GM23248 (cell line): ENCODE measurements around the gene PLEKHH3. TPM values are rescaled to one million over a fixed set of nuclear protein-coding genes. Genes with fewer than 3 reads are reported as not detected.

ENCODE experiments used
- DNase-seq: peaks from one replicate; pipeline ENCODE4 v3.0.0-alpha.2; 2015
- H2AFZ ChIP-seq: fragments of 200-600 bp; sonication (generic); 2 replicates; pipeline ENCODE4 v1.6.1; 2016; ENCODE audit warnings: antibody characterized with exemption
- H3F3A ChIP-seq: fragments of 200-600 bp; sonication (generic); 2 replicates; pipeline ENCODE4 v1.6.1; 2016; ENCODE audit warnings: mild to moderate bottlenecking, antibody characterized with exemption, mixed run types; ENCODE audit not compliant: insufficient read depth
- H3K27ac ChIP-seq: fragments of 200-600 bp; sonication (generic); 2 replicates; pipeline ENCODE4 v1.5.1; 2016; ENCODE audit warnings: mild to moderate bottlenecking
- H3K27me3 ChIP-seq: fragments of 200-600 bp; sonication (generic); replicated peaks from 2 replicates; pipeline ENCODE4 v1.6.1; 2016; ENCODE audit warnings: mild to moderate bottlenecking; ENCODE audit not compliant: insufficient read depth
- H3K36me3 ChIP-seq: fragments of 200-600 bp; sonication (generic); 2 replicates; pipeline ENCODE4 v1.6.1; 2016; ENCODE audit warnings: low read depth, mild to moderate bottlenecking
- H3K4me1 ChIP-seq: fragments of 200-600 bp; sonication (generic); 2 replicates; pipeline ENCODE4 v1.6.1; 2016; ENCODE audit warnings: mild to moderate bottlenecking; ENCODE audit not compliant: insufficient read depth
- H3K4me2 ChIP-seq: fragments of 200-600 bp; sonication (generic); one replicate; pipeline ENCODE4 v1.6.1; 2016; ENCODE audit warnings: mild to moderate bottlenecking; ENCODE audit not compliant: unreplicated experiment
- H3K4me3 ChIP-seq: fragments of 200-600 bp; sonication (generic); 2 replicates; pipeline ENCODE4 v1.5.1; 2016; ENCODE audit warnings: mild to moderate bottlenecking
- H3K79me2 ChIP-seq: fragments of 200-600 bp; sonication (generic); 2 replicates; pipeline ENCODE4 v1.6.1; 2016; ENCODE audit warnings: mild to moderate bottlenecking; ENCODE audit not compliant: insufficient read depth
- H3K9ac ChIP-seq: fragments of 200-600 bp; sonication (generic); 2 replicates; pipeline ENCODE4 v1.6.1; 2016; ENCODE audit warnings: mild to moderate bottlenecking
- H3K9me2 ChIP-seq: fragments of 200-600 bp; sonication (generic); 2 replicates; pipeline ENCODE4 v1.6.1; 2016; ENCODE audit warnings: mixed run types, mild to moderate bottlenecking, moderate library complexity; ENCODE audit not compliant: insufficient read depth
- H3K9me3 ChIP-seq: fragments of 200-600 bp; sonication (generic); one replicate; pipeline ENCODE4 v1.6.1; 2017; ENCODE audit warnings: low read depth
- H4K20me1 ChIP-seq: fragments of 200-600 bp; sonication (generic); 2 replicates; pipeline ENCODE4 v1.6.0; 2016; ENCODE audit not compliant: insufficient read depth
- EZH2 ChIP-seq: fragments of 200-600 bp; sonication (generic); IDR thresholded peaks from 2 replicates; pipeline ENCODE4 v1.6.1; 2018; ENCODE audit warnings: antibody characterized with exemption, mild to moderate bottlenecking; ENCODE audit not compliant: insufficient read depth, poor library complexity, severe bottlenecking
- EZH2phosphoT487 ChIP-seq: fragments of 200-600 bp; sonication (generic); IDR thresholded peaks from 2 replicates; pipeline ENCODE4 v1.6.1; 2018; ENCODE audit warnings: antibody characterized with exemption, moderate library complexity, mild to moderate bottlenecking, low read depth; ENCODE audit not compliant: insufficient read depth
- WGBS, 2 experiments: methylation state at CpG; one replicate each; pipeline ENCODE4 v1.1.6; 2015 to 2017; ENCODE audit warnings: low lambda C conversion rate in 2 of 2, low coverage in 1 of 2; ENCODE audit errors: missing lambda C conversion rate in 2 of 2; 5-methylcytosine and 5-hydroxymethylcytosine counted together
- in situ Hi-C: fragments of 300-500 bp; cut with MboI; formaldehyde crosslinking; loops from 2 replicates; pipeline ENCODE4 v1.15.0; 2020
- polyA plus RNA-seq: library from polyadenylated mRNA; unstranded; fragments of >200 nt; fragmentation: Nextera tagmentation; extraction: Ambion mirVana; gene quantifications from 2 replicates; pipeline ENCODE4 v1.2.1, GENCODE V29; 2016
- total RNA-seq: library from RNA; depleted of rRNA; stranded (reverse); fragments of >200 nt; shearing (Covaris generic); gene quantifications from 2 replicates; pipeline ENCODE4 v1.2.3, GENCODE V29; 2014

Gene PLEKHH3
- total and polyA plus RNA-seq, 2 experiments from 2014 or later, result 6.4 to 19.0 TPM

GRCh38 chr17:42685831-42686230 is 9.0 kb upstream of the PLEKHH3 start:
- Histone ChIP-seq H3K9ac (no peak overlapping the region), H3F3A (peaks cover 10% of the 10 kb centered on the region), H3K4me1 (0 out of 2 replicates have a peak, but pooled peaks cover 8% of the 10 kb centered on the region), H4K20me1 (no peaks in the 10 kb centered on the region), H3K4me3 (no peak overlapping the region), H3K9me3 (no peaks in the 10 kb centered on the region), H2AFZ (no peak overlapping the region), H3K27ac (no peak overlapping the region), H3K36me3 (no peaks in the 10 kb centered on the region), H3K9me2 (no peaks in the 10 kb centered on the region), H3K27me3 (no peaks in the 10 kb centered on the region), H3K79me2 (peaks cover 6% of the 10 kb centered on the region; the same call in 1 of the 2 replicates), H3K4me2 (no peak overlapping the region)
- in situ Hi-C loops, result no loop called here
- WGBS, 2 experiments, result 87 to 89% methylated on average over 14 of the region's 14 CpGs
- DNase-seq, result no peak
- TF ChIP-seq EZH2 (no peak), EZH2phosphoT487 (no peak)

DNA sequence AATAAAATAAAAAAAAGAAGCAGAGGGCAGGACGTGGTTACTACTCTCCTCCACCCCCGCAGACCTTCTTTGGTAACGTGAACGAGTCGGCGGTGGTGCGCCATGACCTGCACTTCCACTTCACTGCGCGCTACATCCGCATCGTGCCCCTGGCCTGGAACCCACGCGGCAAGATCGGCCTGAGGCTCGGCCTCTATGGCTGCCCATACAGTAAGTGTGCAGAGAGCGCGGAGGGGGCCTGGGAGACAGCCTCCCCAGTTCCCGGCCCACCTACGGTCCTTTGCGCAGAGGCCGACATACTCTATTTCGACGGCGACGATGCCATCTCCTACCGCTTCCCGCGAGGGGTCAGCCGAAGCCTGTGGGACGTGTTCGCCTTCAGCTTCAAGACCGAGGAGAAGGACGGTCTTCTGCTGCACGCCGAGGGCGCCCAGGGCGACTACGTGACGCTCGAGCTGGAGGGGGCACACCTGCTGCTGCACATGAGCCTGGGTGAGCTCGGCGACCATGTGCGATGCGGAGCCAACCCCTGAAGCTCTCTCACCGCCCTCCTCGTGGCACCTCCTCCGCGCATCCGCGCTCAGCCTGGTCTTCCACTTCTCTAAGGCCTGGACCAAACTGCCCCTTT is 8.2 kb upstream of the PLEKHH3 start:
- no peak for DNase-seq
- no peak overlapping the region for H3K4me2 ChIP-seq
- H3K27me3 ChIP-seq, result no peaks in the 10 kb centered on the region
- WGBS, 2 experiments, result 92 to 94% methylated on average over 43 to 50 of the region's 50 CpGs
- H2AFZ ChIP-seq, result no peak overlapping the region
- in situ Hi-C loops, result no loop called here
- H3K27ac ChIP-seq, result no peak overlapping the region
- H4K20me1 ChIP-seq, result no peaks in the 10 kb centered on the region
- H3K9me3 ChIP-seq, result no peaks in the 10 kb centered on the region
- TF ChIP-seq EZH2phosphoT487 (no peak), EZH2 (no peak)
- peaks cover 8% of the 10 kb centered on the region; the same call in 1 of the 2 replicates for H3K4me1 ChIP-seq
- H3K9ac ChIP-seq, result no peak overlapping the region
- H3K9me2 ChIP-seq, result no peaks in the 10 kb centered on the region
- H3K4me3 ChIP-seq, result no peak overlapping the region
- H3F3A ChIP-seq, result peaks cover 10% of the 10 kb centered on the region
- no peaks in the 10 kb centered on the region for H3K36me3 ChIP-seq
- H3K79me2 ChIP-seq, result peaks cover 6% of the 10 kb centered on the region; the same call in 1 of the 2 replicates

DNA sequence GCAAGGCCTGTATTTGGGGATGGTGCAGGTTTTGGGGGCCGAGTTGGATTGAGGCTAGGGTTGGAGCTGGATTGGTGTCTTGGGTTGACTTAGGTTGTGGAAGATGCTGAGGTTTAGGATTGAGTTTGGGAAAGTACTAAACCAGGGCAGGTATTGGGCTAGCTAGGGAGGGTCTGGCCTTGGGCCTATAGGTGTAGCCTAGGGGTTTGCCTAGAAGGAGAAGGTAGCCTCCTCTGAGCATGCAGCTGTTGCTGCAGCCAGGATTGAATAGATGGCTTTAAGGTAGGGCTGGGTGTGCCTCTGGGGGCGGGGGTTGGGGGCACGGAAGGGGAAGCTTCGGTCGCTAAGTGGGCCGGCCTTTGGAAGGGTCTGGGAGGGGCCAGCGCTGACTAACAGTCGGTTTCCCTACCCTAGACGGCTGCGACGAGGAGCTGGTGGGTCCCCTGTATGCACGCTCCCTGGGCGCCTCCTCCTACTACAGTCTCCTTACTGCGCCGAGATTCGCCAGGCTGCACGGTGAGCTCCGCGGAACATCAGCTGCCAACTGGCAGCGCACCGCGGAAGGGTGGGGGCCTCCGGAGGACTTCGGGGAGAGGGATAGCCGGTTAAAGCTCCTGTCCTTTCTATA is 6.7 kb upstream of the PLEKHH3 start:
- no peak for DNase-seq
- in situ Hi-C loops, result no loop called here
- Histone ChIP-seq H3F3A (peaks cover 14% of the 10 kb centered on the region), H3K9me3 (no peaks in the 10 kb centered on the region), H4K20me1 (no peaks in the 10 kb centered on the region), H2AFZ (no peak overlapping the region), H3K9ac (peak overlapping the region; percentile 74), H3K36me3 (no peaks in the 10 kb centered on the region), H3K4me3 (peak overlapping the region; percentile 79), H3K27me3 (no peaks in the 10 kb centered on the region), H3K4me1 (peaks cover 18% of the 10 kb centered on the region), H3K79me2 (peaks cover 6% of the 10 kb centered on the region; the same call in 1 of the 2 replicates), H3K4me2 (peak overlapping the region; percentile 71), H3K9me2 (no peaks in the 10 kb centered on the region), H3K27ac (no peak overlapping the region)
- 54 to 57% methylated on average over 17 to 25 of the region's 25 CpGs for WGBS, 2 experiments
- TF ChIP-seq EZH2phosphoT487, result no peak
- TF ChIP-seq EZH2, result no peak

DNA sequence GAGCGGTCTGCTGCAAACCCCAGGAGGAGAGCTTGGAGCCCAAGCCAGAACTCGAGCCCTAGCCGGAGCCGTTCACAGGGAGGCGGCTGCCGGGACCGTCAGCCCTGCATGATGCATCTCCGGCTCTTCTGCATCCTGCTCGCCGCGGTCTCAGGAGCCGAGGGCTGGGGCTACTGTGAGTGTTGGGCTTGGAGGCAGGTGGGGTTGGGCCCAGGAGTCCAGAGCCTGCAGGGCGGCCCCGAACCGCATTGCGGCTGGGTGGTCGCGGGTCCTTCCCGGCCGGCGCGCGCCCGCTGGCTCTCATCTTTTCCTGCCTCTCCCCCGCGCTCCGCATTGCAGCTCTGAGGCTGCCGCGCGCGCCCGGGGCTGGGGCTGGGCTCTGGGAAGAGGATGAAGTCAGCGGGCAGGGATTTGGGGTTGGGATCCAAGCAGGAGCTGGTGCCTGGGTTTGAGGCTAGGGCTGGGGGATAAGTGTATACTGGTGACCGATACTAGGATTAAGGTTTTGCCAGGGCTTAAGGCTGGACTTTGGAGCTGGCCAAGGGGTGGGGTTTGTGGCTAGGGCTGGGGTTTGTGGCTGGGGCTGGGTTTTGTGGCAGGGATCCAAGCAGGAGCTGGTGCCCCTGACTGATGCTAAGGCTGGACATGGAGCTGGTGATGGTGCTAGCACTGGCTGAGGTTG is 6.1 kb upstream of the PLEKHH3 start:
- peaks cover 6% of the 10 kb centered on the region; the same call in 1 of the 2 replicates for H3K79me2 ChIP-seq
- no peaks in the 10 kb centered on the region for H4K20me1 ChIP-seq
- peak overlapping the region; percentile 87 for H2AFZ ChIP-seq
- in situ Hi-C loops, result no loop called here
- TF ChIP-seq EZH2phosphoT487 (no peak), EZH2 (no peak)
- H3K9me3 ChIP-seq, result no peaks in the 10 kb centered on the region
- DNase-seq, result peak; percentile 89
- H3F3A ChIP-seq, result peaks cover 17% of the 10 kb centered on the region
- H3K4me1 ChIP-seq, result peaks cover 19% of the 10 kb centered on the region
- peak overlapping the region; percentile 74 for H3K9ac ChIP-seq
- H3K27ac ChIP-seq, result peak overlapping the region; percentile 66
- WGBS, 2 experiments, result 1% methylated on average over 20 to 34 of the region's 34 CpGs
- H3K4me2 ChIP-seq, result peak overlapping the region; percentile 71
- no peaks in the 10 kb centered on the region for H3K36me3 ChIP-seq
- H3K9me2 ChIP-seq, result no peaks in the 10 kb centered on the region
- no peaks in the 10 kb centered on the region for H3K27me3 ChIP-seq
- peak overlapping the region; percentile 79 for H3K4me3 ChIP-seq
